Suprapubic skin (tissue), 4 donors: ENCODE measurements around the gene PRR36. TPM values are rescaled to one million over a fixed set of nuclear protein-coding genes. Genes with fewer than 3 reads are reported as not detected.

Source experiments
- DNase-seq, 2 donors: peaks; one replicate each; pipeline ENCODE4 v3.0.0-alpha.2; 2019; ENCODE audit warnings: low spot score in 2 of 2
- H3K27ac ChIP-seq: fragments of 200-600 bp; sonication (generic); one replicate; pipeline ENCODE4 v1.5.1; 2019
- H3K27me3 ChIP-seq: fragments of 200-600 bp; sonication (generic); one replicate; pipeline ENCODE4 v1.5.1; 2019
- H3K36me3 ChIP-seq: fragments of 200-600 bp; sonication (generic); one replicate; pipeline ENCODE4 v1.5.1; 2019
- H3K4me1 ChIP-seq: fragments of 200-600 bp; sonication (generic); one replicate; pipeline ENCODE4 v1.5.1; 2019
- H3K4me3 ChIP-seq: fragments of 200-600 bp; sonication (generic); one replicate; pipeline ENCODE4 v1.5.1; 2019; ENCODE audit warnings: mild to moderate bottlenecking
- H3K9me3 ChIP-seq: fragments of 200-600 bp; sonication (generic); one replicate; pipeline ENCODE4 v1.5.1; 2019
- EP300 ChIP-seq: sonication (generic); formaldehyde crosslinking; IDR thresholded peaks from one replicate; pipeline ENCODE4 v1.6.1; 2017; ENCODE audit warnings: antibody characterized with exemption
- POLR2A ChIP-seq, 2 donors: fragments of 450-650 bp; IDR thresholded peaks; one replicate each; pipeline ENCODE4 v1.6.1; 2017; ENCODE audit warnings: antibody characterized with exemption in 2 of 2, mild to moderate bottlenecking in 2 of 2, moderate library complexity in 2 of 2
- POLR2AphosphoS5 ChIP-seq, 3 donors: sonication (generic); formaldehyde crosslinking; IDR thresholded peaks; one replicate each; pipeline ENCODE4 v1.6.1; 2017; ENCODE audit warnings: antibody characterized with exemption in 3 of 3
- WGBS: methylation state at CpG from one replicate; pipeline ENCODE4 v1.1.5; 2018; 5-methylcytosine and 5-hydroxymethylcytosine counted together
- total RNA-seq, 4 donors: library from RNA; depleted of rRNA; stranded (reverse); fragments of >200 nt; gene quantifications; one replicate each; pipeline ENCODE4 v1.1.0, GENCODE V29; 2016
- TF ChIP-seq, protein P1 (sequence below), 2 donors: fragments of 200-600 bp in 1 of 2; fragments of 450-650 bp in 1 of 2; sonication (generic) in 1 of 2; IDR thresholded peaks; one replicate each; pipeline ENCODE4 v1.5.1; 2016 to 2019; ENCODE audit warnings: antibody characterized with exemption in 2 of 2, mild to moderate bottlenecking in 1 of 2, moderate library complexity in 1 of 2

PRR36 gene
- 1 to 10 TPM in 1 of 4 donors, under 1 TPM in 3; 0.26 to 1.1 (median 0.74) TPM for total RNA-seq

- WGBS = 8% methylated on average over 23 of the region's 88 CpGs
- Histone ChIP-seq H3K27ac (no peak within 1 kb of the TSS), H3K36me3 (no peaks in the 10 kb centered on the region), H3K27me3 (peaks cover 33% of the 10 kb centered on the region), H3K4me1 (peaks cover 46% of the 10 kb centered on the region), H3K4me3 (peak within 1 kb of the TSS; percentile 46), H3K9me3 (no peaks in the 10 kb centered on the region)
- no peak for TF ChIP-seq POLR2AphosphoS5 (IDR thresholded peaks at IDR 0.05)
- TF ChIP-seq, protein P1, sequence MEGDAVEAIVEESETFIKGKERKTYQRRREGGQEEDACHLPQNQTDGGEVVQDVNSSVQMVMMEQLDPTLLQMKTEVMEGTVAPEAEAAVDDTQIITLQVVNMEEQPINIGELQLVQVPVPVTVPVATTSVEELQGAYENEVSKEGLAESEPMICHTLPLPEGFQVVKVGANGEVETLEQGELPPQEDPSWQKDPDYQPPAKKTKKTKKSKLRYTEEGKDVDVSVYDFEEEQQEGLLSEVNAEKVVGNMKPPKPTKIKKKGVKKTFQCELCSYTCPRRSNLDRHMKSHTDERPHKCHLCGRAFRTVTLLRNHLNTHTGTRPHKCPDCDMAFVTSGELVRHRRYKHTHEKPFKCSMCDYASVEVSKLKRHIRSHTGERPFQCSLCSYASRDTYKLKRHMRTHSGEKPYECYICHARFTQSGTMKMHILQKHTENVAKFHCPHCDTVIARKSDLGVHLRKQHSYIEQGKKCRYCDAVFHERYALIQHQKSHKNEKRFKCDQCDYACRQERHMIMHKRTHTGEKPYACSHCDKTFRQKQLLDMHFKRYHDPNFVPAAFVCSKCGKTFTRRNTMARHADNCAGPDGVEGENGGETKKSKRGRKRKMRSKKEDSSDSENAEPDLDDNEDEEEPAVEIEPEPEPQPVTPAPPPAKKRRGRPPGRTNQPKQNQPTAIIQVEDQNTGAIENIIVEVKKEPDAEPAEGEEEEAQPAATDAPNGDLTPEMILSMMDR (IDR thresholded peaks at IDR 0.05) = no peak
- no peak for TF ChIP-seq POLR2A (IDR thresholded peaks at IDR 0.05)
- no peak for TF ChIP-seq EP300
- DNase-seq = no peak
Observed at GRCh38 chr19:7874076-7874896, at the start of gene PRR36. PRR36 (minus strand) TSS chr19:7874390; CDS start chr19:7873689, 701 bp downstream.

DNA sequence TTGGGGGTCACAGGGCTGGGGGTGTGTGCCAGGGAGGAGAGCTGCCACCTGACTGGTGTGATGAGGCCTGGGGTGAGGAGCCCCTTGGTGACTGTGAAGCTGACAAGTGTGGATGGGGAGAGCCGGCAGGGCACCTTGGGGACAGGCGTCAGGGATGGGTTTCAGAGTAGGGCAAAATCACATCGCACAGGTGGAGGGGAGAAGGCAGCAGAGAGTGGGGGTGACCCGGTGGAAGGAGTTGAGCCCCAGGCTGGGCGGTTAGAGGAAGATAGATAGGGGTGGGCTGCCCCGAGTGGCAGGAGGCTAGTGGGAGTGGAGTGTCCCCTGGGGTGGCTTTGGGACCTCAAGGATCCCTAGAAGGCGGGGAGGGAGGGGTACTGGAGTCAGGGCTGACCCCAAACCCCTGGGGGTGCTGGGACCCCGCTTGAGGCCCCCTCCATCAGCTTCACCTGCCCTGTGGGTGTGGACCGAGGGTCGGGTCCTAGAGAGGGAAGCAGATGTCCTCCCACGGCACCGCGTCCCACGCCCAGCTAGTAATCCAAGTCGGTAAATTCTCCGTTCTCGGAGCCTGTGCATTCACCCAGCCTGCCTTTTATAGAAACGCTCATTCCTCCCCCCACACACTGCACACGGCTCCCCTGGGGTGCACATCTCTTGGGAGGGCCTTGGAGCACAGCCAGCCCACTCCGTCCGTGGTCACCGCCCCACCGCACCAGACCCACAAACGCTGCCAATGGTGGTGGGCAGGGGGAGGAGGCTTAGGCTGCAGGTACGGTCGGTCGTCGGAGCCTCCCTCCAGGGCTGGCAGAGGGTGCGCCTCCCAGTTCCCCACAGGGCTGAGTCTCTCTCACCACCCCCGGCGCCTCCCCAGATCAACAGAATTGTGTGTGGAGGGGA, 49.4 kb upstream of the PRR36 start:
- Histone ChIP-seq H3K36me3 (peaks cover 16% of the 10 kb centered on the region), H3K27ac (no peak overlapping the region), H3K9me3 (no peaks in the 10 kb centered on the region), H3K4me3 (no peak overlapping the region), H3K27me3 (peaks cover 7% of the 10 kb centered on the region), H3K4me1 (peaks cover 86% of the 10 kb centered on the region)
- TF ChIP-seq, protein P1 (IDR thresholded peaks at IDR 0.05) = no peak
- TF ChIP-seq POLR2A (IDR thresholded peaks at IDR 0.05) (no peak), POLR2AphosphoS5 (IDR thresholded peaks at IDR 0.05) (no peak), EP300 (no peak)
- peak in 1 of 2 donors; percentile 66 for DNase-seq
- WGBS = 80% methylated on average over 16 of the region's 31 CpGs

DNA sequence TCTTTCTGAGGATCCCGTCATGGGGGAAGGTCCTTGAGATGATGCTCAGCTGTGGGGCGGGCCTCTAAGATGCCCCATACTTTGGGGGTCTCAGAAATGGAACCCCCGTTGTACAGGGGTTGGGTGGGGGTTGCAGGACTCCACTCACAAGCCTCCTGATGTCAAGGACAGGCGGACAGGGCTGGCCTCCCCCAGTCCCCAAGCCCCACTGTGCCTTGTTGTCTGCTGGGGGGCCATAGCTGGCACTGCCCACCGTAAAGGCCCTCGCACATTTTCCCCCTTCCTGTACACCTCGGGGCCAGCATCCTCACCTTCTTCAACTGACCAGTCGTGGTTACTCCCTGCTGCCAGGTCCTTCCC, 48.6 kb upstream of the PRR36 start:
- TF ChIP-seq, protein P1 (IDR thresholded peaks at IDR 0.05) = no peak
- TF ChIP-seq POLR2A (IDR thresholded peaks at IDR 0.05) (no peak), POLR2AphosphoS5 (IDR thresholded peaks at IDR 0.05) (no peak), EP300 (no peak)
- Histone ChIP-seq H3K27me3 (peaks cover 13% of the 10 kb centered on the region), H3K4me1 (peaks cover 86% of the 10 kb centered on the region), H3K4me3 (no peak overlapping the region), H3K27ac (no peak overlapping the region), H3K9me3 (no peaks in the 10 kb centered on the region), H3K36me3 (peaks cover 16% of the 10 kb centered on the region)
- WGBS = 93% methylated on average over 6 of the region's 8 CpGs
- DNase-seq = no peak

- peak overlapping the region; percentile 77 for H3K4me3 ChIP-seq
- TF ChIP-seq EP300 (no peak), POLR2A (IDR thresholded peaks at IDR 0.05) (no peak), POLR2AphosphoS5 (IDR thresholded peaks at IDR 0.05) (no peak)
- TF ChIP-seq, protein P1 (IDR thresholded peaks at IDR 0.05) = no peak
Observed at GRCh38 chr19:7921967-7922835, 48.0 kb upstream of the PRR36 start.

More at GRCh38 chr19:7921967-7922835, 48.0 kb upstream of the PRR36 start:
- peaks cover 19% of the 10 kb centered on the region for H3K27me3 ChIP-seq
- H3K4me1 ChIP-seq = peaks cover 86% of the 10 kb centered on the region
- H3K9me3 ChIP-seq = no peaks in the 10 kb centered on the region
- no peak for DNase-seq
- WGBS = 93% methylated on average over 8 of the region's 31 CpGs
- peaks cover 16% of the 10 kb centered on the region for H3K36me3 ChIP-seq
- H3K27ac ChIP-seq = no peak overlapping the region
